ENCODE measurements around the gene PAFAH1B2. TPM values are rescaled to one million over a fixed set of nuclear protein-coding genes. Genes with fewer than 3 reads are reported as not detected.

Gene PAFAH1B2
- total and polyA plus RNA-seq, 4 donors, result 22.2 to 73.1 (median 47.3) TPM

GRCh38 chr11:117177534-117178209 is 33.6 kb downstream of the PAFAH1B2 start:
- no peaks in the 10 kb centered on the region for H3K27me3 ChIP-seq (ENCODE audit: control insufficient read depth in 3 of 3, insufficient read depth in 3 of 3, low read length in 2 of 3)
- no peak overlapping the region for H3K4me3 ChIP-seq
- H3K4me1 ChIP-seq (ENCODE audit: control insufficient read depth in 5 of 5, insufficient read depth in 5 of 5, low read length in 5 of 5), result peaks cover 11 to 25% (median 16%) of the 10 kb centered on the region in 5 donors
- ATAC-seq (ENCODE audit: insufficient read depth, low FRiP score) (no peak), DNase-seq (no peak)
- H3K36me3 ChIP-seq (ENCODE audit: control insufficient read depth in 4 of 4, insufficient read depth in 4 of 4, low read length in 4 of 4), result peaks cover 0 to 9% (median 4%) of the 10 kb centered on the region in 4 donors
- 74 to 83% methylated on average over 10 of the region's 10 CpGs for WGBS, 2 donors
- TF ChIP-seq CTCF (IDR thresholded peaks at IDR 0.05; ENCODE audit: control extremely low read depth, extremely low read depth), result no peak
- H3K9ac ChIP-seq (ENCODE audit: insufficient read depth in 1 of 2, low read length in 2 of 2), result peak overlapping the region in 1 of 2 donors; percentile 90
- H3K27ac ChIP-seq (ENCODE audit: low read depth in 1 of 2, low read length in 1 of 2), result peak overlapping the region in 1 of 2 donors; percentile 97
- no peaks in the 10 kb centered on the region for H3K9me3 ChIP-seq (ENCODE audit: control insufficient read depth in 4 of 4, insufficient read depth in 3 of 4, low read length in 3 of 4)

DNA sequence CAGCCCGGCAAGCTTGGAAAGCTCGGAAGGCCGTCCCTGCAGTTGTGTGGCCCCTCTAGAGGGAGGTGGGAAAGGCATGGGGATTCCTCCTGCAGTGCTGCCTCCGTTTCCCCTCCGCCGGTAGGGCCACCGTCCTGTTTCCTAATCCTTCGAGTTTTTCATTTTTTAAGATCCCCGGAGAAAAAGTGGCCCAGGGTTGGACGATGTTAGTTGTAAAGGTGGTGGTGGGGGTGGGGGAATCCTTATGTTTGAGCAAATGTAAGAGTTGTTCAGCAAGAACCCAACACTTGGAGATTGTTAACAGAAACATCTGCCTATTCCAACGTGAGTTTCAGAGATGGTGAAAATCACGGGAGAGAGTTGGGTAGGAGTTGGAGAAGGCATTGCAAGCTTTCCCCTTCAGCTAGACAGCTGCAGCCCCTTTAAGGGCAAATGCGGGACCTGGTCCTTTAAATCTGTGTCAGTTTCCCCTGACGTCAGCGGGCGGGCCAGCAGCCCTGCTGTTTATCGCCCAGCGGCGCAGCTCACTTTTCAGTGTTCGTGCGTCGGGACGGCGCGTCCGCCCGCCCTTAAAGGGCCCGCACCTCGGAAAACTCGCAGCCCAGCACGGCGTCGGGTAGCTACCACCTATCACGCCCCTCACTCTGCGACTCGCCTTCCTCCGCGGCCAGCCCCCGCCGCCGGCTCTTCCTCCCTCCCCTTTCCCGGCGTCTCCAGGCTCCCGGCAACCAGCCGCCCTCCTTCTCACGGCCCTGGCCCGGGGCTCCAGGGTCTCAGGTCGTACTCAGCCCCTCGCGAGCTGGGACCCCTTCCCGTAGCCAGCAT is 34.3 kb downstream of the PAFAH1B2 start, which contains the start of gene SIDT2:
Gene SIDT2, plus strand, starts transcription at position 534 of the 825 bp plus-strand sequence. CDS start 521 bp downstream, outside the sequence.
- H3K4me1 ChIP-seq (ENCODE audit: control insufficient read depth in 5 of 5, insufficient read depth in 5 of 5, low read length in 5 of 5), result peaks cover 11 to 25% (median 13%) of the 10 kb centered on the region in 5 donors
- no peaks in the 10 kb centered on the region for H3K9me3 ChIP-seq (ENCODE audit: control insufficient read depth in 4 of 4, insufficient read depth in 3 of 4, low read length in 3 of 4)
- DNase-seq, result peak; percentile 97 to 98 (median 98)
- TF ChIP-seq CTCF (IDR thresholded peaks at IDR 0.05; ENCODE audit: control extremely low read depth, extremely low read depth), result peak; percentile 27
- WGBS, 2 donors, result 1 to 2% methylated on average over 51 of the region's 51 CpGs
- peak; percentile 91 for ATAC-seq (ENCODE audit: insufficient read depth, low FRiP score)
- H3K36me3 ChIP-seq (ENCODE audit: control insufficient read depth in 4 of 4, insufficient read depth in 4 of 4, low read length in 4 of 4), result peaks cover 0 to 10% (median 6%) of the 10 kb centered on the region in 4 donors
- peak within 1 kb of the TSS; percentile 91 for H3K4me3 ChIP-seq
- H3K27me3 ChIP-seq (ENCODE audit: control insufficient read depth in 3 of 3, insufficient read depth in 3 of 3, low read length in 2 of 3), result no peaks in the 10 kb centered on the region
- H3K27ac ChIP-seq (ENCODE audit: low read depth in 1 of 2, low read length in 1 of 2), result peak within 1 kb of the TSS; percentile 91 to 97
- peak within 1 kb of the TSS; percentile 80 to 90 for H3K9ac ChIP-seq (ENCODE audit: insufficient read depth in 1 of 2, low read length in 2 of 2)

GRCh38 chr11:117179048-117179999 is 35.2 kb downstream of the PAFAH1B2 start:
- ATAC-seq (ENCODE audit: insufficient read depth, low FRiP score), result peak; percentile 30
- Histone ChIP-seq H3K4me3 (peak overlapping the region; percentile 91), H3K27me3 (ENCODE audit: control insufficient read depth in 3 of 3, insufficient read depth in 3 of 3, low read length in 2 of 3) (no peaks in the 10 kb centered on the region), H3K4me1 (ENCODE audit: control insufficient read depth in 5 of 5, insufficient read depth in 5 of 5, low read length in 5 of 5) (peaks cover 10 to 25% (median 13%) of the 10 kb centered on the region in 5 donors), H3K9me3 (ENCODE audit: control insufficient read depth in 4 of 4, insufficient read depth in 3 of 4, low read length in 3 of 4) (no peaks in the 10 kb centered on the region), H3K9ac (ENCODE audit: insufficient read depth in 1 of 2, low read length in 2 of 2) (peak overlapping the region; percentile 80), H3K27ac (ENCODE audit: low read depth in 1 of 2, low read length in 1 of 2) (peak overlapping the region; percentile 91 to 97), H3K36me3 (ENCODE audit: control insufficient read depth in 4 of 4, insufficient read depth in 4 of 4, low read length in 4 of 4) (peaks cover 6 to 15% (median 10%) of the 10 kb centered on the region in 4 donors)
- peak in 2 of 3 donors; percentile 50 to 64 for DNase-seq
- TF ChIP-seq CTCF (IDR thresholded peaks at IDR 0.05; ENCODE audit: control extremely low read depth, extremely low read depth), result no peak
- WGBS, 2 donors, result 1% methylated on average over 38 to 39 of the region's 39 CpGs
